GM12878 (cell line): ENCODE results near the gene GRIK4.

Source experiments
- DPF2 ChIP-seq: fragments of 450-650 bp; IDR thresholded peaks from 2 replicates; pipeline ENCODE4 v1.6.1; 2017; ENCODE audit warnings: mild to moderate bottlenecking
- ZNF622 ChIP-seq: fragments of 450-650 bp; IDR thresholded peaks from 2 replicates; pipeline ENCODE4 v1.6.1; 2017; ENCODE audit warnings: mild to moderate bottlenecking, inconsistent platforms

DNA sequence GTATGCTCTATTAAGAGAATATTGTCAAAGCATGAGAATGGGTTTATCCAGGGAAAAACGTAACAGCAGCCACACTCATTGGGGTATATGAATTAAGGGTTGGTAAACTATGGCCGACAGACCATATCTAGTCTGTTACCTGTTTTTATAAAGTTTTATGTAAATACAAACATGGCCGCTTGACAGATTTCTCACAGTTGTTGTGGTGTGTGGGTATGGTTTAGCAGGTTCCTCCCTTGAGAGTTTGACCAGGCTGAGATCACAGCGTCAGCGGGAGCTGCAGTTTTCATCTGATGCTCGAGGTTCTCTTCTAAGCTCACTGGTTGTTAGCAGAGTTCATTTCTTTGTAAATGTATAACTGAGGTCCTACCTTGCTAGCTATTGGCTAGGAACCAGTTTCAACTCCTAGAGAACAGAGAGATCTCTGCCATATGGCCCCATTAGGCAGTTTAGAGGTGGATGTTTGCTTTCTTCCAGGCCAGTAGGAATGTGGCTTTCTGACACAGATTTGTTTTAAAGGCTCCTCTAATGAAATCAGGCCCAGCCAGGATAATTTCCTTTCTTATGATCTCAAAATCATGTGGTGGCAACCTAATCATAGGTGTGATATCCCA is 45.5 kb upstream of the GRIK4 start:
- TF ChIP-seq DPF2 (no peak), ZNF622 (no peak)
